HG03025 (cell line): ENCODE results near the gene SURF4.
"Not testable (repeated sequence)": the region's sequence is repeated elsewhere in the genome, so short reads cannot be mapped to it uniquely, and the experiment has no call there.

Source experiments
- ATAC-seq: cut with Tn5 transposase; IDR thresholded peaks from one replicate; pipeline ENCODE4 v1.9.1; 2021; ENCODE audit warnings: mild to moderate bottlenecking, moderate library complexity; ENCODE audit not compliant: unreplicated experiment, low FRiP score

Gene SURF4

DNA sequence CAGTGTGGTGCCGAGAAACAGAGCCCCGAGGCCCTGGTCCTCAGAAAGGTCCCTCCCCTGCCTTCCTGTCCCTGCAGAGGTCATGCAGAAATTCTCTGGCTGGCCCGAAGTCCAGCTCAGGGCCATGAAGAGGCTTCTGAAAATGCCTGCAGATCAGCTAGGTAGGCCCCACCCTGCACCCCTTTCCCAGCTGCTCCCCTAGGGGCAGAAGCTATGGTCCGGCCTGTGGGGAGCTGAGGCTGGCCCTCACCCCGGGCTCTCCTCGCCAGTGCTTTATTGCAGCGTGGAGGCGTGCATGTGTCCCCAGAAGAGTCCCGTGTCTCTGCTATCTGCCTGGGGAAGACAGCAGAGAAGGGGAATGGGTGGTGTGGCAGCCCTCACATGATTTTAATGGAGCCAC is 22.0 kb upstream of the SURF4 start:
- ATAC-seq: no peak

- ATAC-seq: no peak
These were observed 21.5 kb upstream of the SURF4 start for GRCh38 chr9:133397370-133397769.

DNA sequence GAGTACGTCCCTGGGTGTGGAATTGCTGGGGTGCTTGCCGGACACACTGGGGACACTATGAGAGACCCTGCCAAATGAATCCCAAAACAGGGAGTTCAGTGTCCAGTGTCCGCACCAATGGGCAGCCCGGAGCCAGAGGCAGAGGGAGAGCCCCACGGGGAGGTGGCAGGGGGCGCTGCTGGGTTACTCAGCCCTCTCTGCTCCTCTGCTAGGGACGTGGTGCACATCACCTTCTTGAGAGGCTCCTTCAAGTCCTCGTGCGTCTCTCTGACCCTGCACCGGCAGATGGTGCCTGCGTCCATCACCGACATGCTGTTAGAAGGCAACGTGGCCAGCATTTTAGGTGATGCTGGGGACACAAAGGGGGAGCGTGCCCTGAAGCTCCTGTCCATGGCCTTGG is 21.1 kb upstream of the SURF4 start:
- no peak for ATAC-seq

DNA sequence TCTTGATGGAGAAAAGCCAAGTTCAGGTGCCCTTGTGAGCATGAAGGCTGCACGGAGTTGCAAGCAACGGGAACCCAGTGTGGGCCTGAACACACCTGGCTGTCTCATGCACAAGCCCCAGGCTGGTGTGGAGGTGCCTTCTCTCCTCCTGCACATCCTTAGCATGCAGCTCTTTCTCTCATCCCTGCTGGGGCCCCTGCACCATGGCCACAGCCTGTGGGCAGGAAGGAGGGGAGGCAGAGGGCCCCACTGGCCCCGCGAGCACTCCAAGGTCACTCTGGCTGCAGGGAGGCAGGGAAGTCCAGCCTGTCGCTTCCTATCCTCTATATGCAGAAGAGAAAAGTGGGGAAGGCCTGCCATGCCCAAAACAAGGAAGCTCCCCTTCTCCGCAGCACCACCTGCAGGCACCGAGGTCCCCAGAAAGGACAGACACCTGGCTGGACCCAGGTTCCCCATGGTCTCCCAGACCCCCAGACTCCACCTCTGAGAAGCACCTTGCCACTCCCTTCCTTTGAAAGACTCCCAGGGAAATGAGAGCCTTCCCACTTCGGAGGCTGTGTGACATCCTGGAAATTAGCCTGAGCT is 18.9 kb upstream of the SURF4 start:
- ATAC-seq: no peak

- ATAC-seq: no peak
These were observed 17.5 kb upstream of the SURF4 start for GRCh38 chr9:133393399-133393798.

DNA sequence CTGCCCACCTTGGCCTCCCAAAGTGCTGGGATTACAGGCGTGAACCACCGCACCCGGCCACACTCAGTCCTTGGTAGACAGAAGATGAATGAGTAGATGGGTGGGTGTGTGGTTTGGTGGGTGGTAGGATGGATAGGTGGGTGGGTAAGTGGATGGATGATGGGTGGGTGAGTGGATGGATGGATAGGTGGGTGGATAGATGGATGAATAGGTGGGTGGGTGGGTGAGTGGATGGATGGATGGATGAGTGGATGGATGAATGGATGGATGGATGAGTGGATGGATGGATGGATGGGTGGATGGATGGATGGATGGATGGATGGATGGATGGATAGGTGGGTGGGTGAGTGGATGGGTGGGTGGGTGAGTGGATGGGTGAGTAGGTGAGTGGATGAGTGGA is 16.4 kb upstream of the SURF4 start:
- ATAC-seq: not testable (repeated sequence)

- ATAC-seq: not testable (repeated sequence)
These were observed 15.6 kb upstream of the SURF4 start for GRCh38 chr9:133391449-133391848.

DNA sequence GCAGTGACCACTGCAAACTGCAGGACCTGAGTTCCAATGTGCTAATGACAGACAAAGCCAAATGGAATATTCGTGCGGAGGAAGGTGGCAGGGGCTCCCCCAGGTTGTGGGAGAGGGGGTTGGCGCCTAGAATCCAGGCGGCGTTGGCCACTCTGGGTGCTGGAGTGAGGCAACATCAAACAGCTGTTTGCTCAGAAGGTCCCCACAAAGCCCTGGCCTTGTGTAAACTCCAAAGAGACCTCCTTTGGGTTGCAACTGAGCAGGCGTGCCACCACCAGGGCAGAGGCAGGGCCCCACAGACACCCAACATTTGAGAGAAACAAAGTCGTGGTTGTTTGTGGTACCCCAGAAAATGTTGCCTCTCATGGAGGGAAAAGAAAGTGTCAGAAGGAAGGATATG is 14.9 kb upstream of the SURF4 start:
- ATAC-seq: no peak

- no peak for ATAC-seq
These were observed 13.7 kb upstream of the SURF4 start for GRCh38 chr9:133389562-133389961.

- ATAC-seq: no peak
These were observed 13.2 kb upstream of the SURF4 start for GRCh38 chr9:133389025-133389557.

GRCh38 chr9:133387680-133388079 is 11.8 kb upstream of the SURF4 start:
- ATAC-seq: no peak

DNA sequence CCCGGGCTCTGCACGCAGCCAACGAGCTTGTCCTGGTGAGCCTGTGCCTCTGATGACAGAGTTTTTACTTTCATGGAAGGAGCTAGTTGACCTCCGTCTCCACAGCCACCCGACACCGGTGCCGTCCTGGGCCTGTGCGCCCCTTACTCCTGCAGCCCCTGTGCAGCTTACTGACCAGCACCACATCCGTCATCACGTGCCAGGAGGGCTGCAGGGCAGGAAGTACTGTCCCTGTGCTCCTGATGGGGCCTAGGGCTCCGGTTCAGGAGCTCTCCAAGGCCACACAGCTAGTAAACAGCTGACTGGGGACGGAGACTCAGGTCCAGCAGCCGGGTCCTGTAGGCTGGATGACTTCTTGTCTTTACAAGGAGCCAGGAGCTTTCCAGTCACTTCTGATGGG is 10.5 kb upstream of the SURF4 start:
- no peak for ATAC-seq

- no peak for ATAC-seq
These were observed 9.6 kb upstream of the SURF4 start for GRCh38 chr9:133385452-133385851.

- ATAC-seq: no peak
These were observed 9.0 kb upstream of the SURF4 start for GRCh38 chr9:133384736-133385321.

DNA sequence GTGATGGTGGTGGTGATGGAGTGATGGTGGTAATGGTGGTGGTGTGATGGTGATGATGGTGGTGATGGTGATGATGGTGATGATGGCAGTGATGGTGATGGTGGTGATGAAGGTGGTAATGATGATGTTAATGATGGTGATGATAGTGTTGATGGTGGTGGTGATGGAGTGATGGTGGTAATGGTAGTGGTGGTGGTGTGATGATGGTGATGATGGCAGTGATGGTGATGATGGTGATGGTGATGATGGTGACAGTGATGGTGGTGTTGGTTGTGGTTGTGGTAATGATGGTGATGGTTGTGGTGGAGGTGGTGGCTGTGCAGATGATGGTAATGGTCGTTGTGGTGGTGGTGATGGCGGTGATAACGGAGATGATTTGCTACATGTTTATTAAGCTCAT is 7.6 kb upstream of the SURF4 start:
- ATAC-seq: no peak

- ATAC-seq: no peak
These were observed 6.8 kb upstream of the SURF4 start for GRCh38 chr9:133382507-133383141.

GRCh38 chr9:133380734-133381133 is 4.9 kb upstream of the SURF4 start:
- no peak for ATAC-seq

DNA sequence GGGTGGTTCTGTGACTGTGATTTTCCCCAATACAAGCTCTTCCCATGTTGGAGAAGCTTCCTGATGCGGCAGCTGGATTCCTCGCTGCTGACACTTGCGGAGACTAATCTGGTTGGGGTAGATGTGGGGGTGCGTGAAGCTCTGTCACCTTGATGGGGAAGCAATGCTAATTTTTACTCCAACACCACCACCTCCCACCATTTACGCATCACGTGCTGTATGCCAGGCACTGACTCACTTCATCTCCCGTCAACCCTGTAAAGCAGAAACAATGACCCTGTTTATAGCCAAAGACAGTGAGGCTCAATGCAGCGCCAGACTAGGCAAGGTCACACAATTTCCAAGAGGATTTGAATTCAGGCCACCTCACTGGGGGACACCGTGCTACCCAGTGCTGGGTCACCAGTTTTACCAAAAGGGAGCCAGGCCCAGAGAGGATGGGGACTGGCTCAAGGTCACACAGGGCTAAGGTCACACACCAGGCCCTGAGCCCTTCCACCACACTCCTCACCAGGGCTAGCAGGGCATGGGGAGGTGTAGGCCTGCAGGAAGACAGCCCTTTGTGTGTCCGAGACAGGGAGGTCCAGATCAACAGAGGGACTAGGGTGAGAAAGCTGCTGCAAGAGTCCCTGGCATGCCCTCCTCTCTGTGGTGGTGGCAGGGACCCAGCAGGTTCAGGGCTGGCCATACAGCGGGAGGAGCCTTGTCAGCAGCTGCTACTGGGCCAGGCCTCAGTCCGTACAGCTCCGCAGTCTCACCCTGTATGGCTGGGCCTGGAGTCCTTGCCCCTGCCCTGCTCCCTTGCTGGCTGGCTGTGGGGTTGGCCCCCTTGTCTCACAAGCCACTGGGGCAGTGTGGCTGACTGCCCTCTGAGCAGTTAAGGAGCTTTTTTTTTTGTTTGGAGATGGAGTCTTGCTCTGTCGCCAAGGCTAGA is 3.6 kb upstream of the SURF4 start:
- no peak for ATAC-seq

- ATAC-seq: no peak
These were observed 2.6 kb upstream of the SURF4 start for GRCh38 chr9:133378408-133378962.

GRCh38 chr9:133377721-133378216 is 1.9 kb upstream of the SURF4 start:
- no peak for ATAC-seq
